HG02970 (cell line): ENCODE measurements around the gene SETD2.
"Not testable (repeated sequence)": the region's sequence is repeated elsewhere in the genome, so short reads cannot be mapped to it uniquely, and the experiment has no call there.

Source experiments
- ATAC-seq: cut with Tn5 transposase; IDR thresholded peaks from one replicate; pipeline ENCODE4 v1.9.1; 2021; ENCODE audit warnings: mild to moderate bottlenecking, moderate library complexity, moderate number of reproducible peaks; ENCODE audit not compliant: unreplicated experiment, low FRiP score

The SETD2 gene

GRCh38 chr3:47164007-47164881 lies at the start of gene SETD2:
SETD2 (minus strand) TSS chr3:47164113; CDS start chr3:47163924, 189 bp downstream.
- ATAC-seq: peak; percentile 59

- ATAC-seq: no peak
These were observed 47.0 kb upstream of the SETD2 start for GRCh38 chr3:47210863-47211405.

- not testable (repeated sequence) for ATAC-seq
These were observed 42.1 kb upstream of the SETD2 start for GRCh38 chr3:47206022-47206421.

- ATAC-seq: no peak
These were observed 41.0 kb upstream of the SETD2 start for GRCh38 chr3:47204875-47205274.

GRCh38 chr3:47202542-47202941 lies 38.6 kb upstream of the SETD2 start:
- no peak for ATAC-seq

- no peak for ATAC-seq
These were observed 33.4 kb upstream of the SETD2 start for GRCh38 chr3:47197287-47197686.

GRCh38 chr3:47194994-47195393 lies 31.1 kb upstream of the SETD2 start:
- ATAC-seq: no peak

GRCh38 chr3:47193871-47194859 lies 30.3 kb upstream of the SETD2 start:
- ATAC-seq: no peak

- no peak for ATAC-seq
These were observed 22.4 kb upstream of the SETD2 start for GRCh38 chr3:47186285-47186684.

- not testable (repeated sequence) for ATAC-seq
These were observed 17.8 kb upstream of the SETD2 start for GRCh38 chr3:47181685-47182084.

GRCh38 chr3:47180011-47180410 lies 16.1 kb upstream of the SETD2 start:
- ATAC-seq: not testable (repeated sequence)

GRCh38 chr3:47176582-47176981 lies 12.7 kb upstream of the SETD2 start:
- ATAC-seq: no peak

GRCh38 chr3:47163169-47164006 lies 525 bp downstream of the SETD2 start:
- peak; percentile 47 for ATAC-seq

- no peak for ATAC-seq
These were observed 1.2 kb downstream of the SETD2 start for GRCh38 chr3:47162697-47163168.

- no peak for ATAC-seq
These were observed 1.8 kb downstream of the SETD2 start for GRCh38 chr3:47161983-47162696.

- no peak for ATAC-seq
These were observed 4.1 kb downstream of the SETD2 start for GRCh38 chr3:47159820-47160219.

GRCh38 chr3:47158208-47158607 lies 5.7 kb downstream of the SETD2 start:
- ATAC-seq: no peak

GRCh38 chr3:47156396-47156795 lies 7.5 kb downstream of the SETD2 start:
- no peak for ATAC-seq

- no peak for ATAC-seq
These were observed 11.3 kb downstream of the SETD2 start for GRCh38 chr3:47152578-47152977.
